Effector memory CD8-positive, alpha-beta T cell (primary cell): ENCODE measurements around the gene LRP5.
"Not testable (repeated sequence)": the region's sequence is repeated elsewhere in the genome, so short reads cannot be mapped to it uniquely, and the experiment has no call there.

ENCODE experiments used
- ATAC-seq: fragments of 150-1000 bp; cut with Tn5 transposase; replicated peaks from 2 replicates; pipeline ENCODE4 v1.10.0; 2021; ENCODE audit warnings: mild to moderate bottlenecking, moderate library complexity
- DNase-seq, 3 experiments: peaks; one replicate each; pipeline ENCODE4 v3.0.0; 2021
- H3K27ac Mint-ChIP-seq, 2 donors: one replicate each; pipeline ENCODE4 v1.8.0; 2022; ENCODE audit warnings: mild to moderate bottlenecking in 2 of 2, mixed read lengths in 2 of 2, moderate library complexity in 2 of 2
- H3K27me3 Mint-ChIP-seq, 2 donors: one replicate each; pipeline ENCODE4 v1.8.0; 2022; ENCODE audit warnings: mixed read lengths in 2 of 2
- H3K36me3 Mint-ChIP-seq: one replicate; pipeline ENCODE4 v1.8.0; 2022; ENCODE audit warnings: mild to moderate bottlenecking, moderate library complexity, mixed read lengths; ENCODE audit not compliant: insufficient read depth
- H3K4me1 Mint-ChIP-seq, 2 donors: one replicate each; pipeline ENCODE4 v1.8.0; 2022; ENCODE audit warnings: low read depth in 2 of 2, mixed read lengths in 2 of 2
- H3K4me3 Mint-ChIP-seq, 2 donors: one replicate each; pipeline ENCODE4 v1.8.0; 2022; ENCODE audit warnings: mild to moderate bottlenecking in 2 of 2, mixed read lengths in 2 of 2, moderate library complexity in 2 of 2
- H3K9me3 Mint-ChIP-seq, 2 donors: one replicate each; pipeline ENCODE4 v1.8.0; 2022; ENCODE audit warnings: mixed read lengths in 2 of 2

Gene LRP5

GRCh38 chr11:68271781-68272608, 40.4 kb upstream of the LRP5 start, which contains the start of gene C11orf24:
Gene C11orf24 (minus strand): TSS chr11:68271973. CDS start chr11:68263767, 8,206 bp downstream.
- H3K4me3 Mint-ChIP-seq, result peak within 1 kb of the TSS; percentile 94 to 95
- no peaks in the 10 kb centered on the region for H3K27me3 Mint-ChIP-seq
- H3K27ac Mint-ChIP-seq, result peak within 1 kb of the TSS; percentile 97 to 98
- H3K36me3 Mint-ChIP-seq, result peaks cover 24% of the 10 kb centered on the region
- ATAC-seq (peak; percentile 88), DNase-seq (peak; percentile 87 to 91 (median 88))
- peaks cover 32 to 35% of the 10 kb centered on the region in 2 donors for H3K4me1 Mint-ChIP-seq
- no peaks in the 10 kb centered on the region for H3K9me3 Mint-ChIP-seq

GRCh38 chr11:68273026-68273738, 39.2 kb upstream of the LRP5 start:
- Mint-ChIP-seq H3K27ac (peak overlapping the region in 1 of 2 donors; percentile 98), H3K9me3 (no peaks in the 10 kb centered on the region), H3K36me3 (peaks cover 24% of the 10 kb centered on the region), H3K4me3 (no peak overlapping the region), H3K27me3 (no peaks in the 10 kb centered on the region), H3K4me1 (peaks cover 28 to 35% of the 10 kb centered on the region in 2 donors)
- no peak for DNase-seq
- no peak for ATAC-seq

DNA sequence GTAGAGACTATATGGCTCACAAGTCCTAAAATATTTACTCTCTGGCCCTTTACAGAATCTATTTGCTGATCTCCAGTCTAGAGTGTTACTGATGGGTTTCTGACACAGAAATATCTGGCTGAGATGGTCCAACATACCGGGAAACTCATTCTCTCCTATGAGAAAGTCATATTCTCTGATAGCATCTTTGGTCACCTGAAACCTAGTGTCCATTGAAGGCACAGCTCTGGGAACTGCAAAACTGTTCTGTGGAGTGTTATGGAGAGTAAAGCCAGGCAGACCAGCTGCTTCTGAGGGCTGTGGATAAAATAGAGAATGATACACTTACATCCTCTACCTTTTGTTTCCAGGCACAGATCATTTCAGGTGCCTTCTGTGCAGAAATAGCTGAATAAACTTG, 38.1 kb upstream of the LRP5 start:
- no peaks in the 10 kb centered on the region for H3K27me3 Mint-ChIP-seq
- no peaks in the 10 kb centered on the region for H3K9me3 Mint-ChIP-seq
- H3K27ac Mint-ChIP-seq, result peak overlapping the region in 1 of 2 donors; percentile 39
- ATAC-seq (no peak), DNase-seq (no peak)
- peaks cover 25 to 27% of the 10 kb centered on the region in 2 donors for H3K4me1 Mint-ChIP-seq
- peak overlapping the region in 1 of 2 donors; percentile 51 for H3K4me3 Mint-ChIP-seq
- H3K36me3 Mint-ChIP-seq, result peaks cover 24% of the 10 kb centered on the region

- Mint-ChIP-seq H3K4me1 (peaks cover 15% of the 10 kb centered on the region in 2 donors), H3K36me3 (peaks cover 24% of the 10 kb centered on the region), H3K4me3 (no peak overlapping the region), H3K9me3 (no peaks in the 10 kb centered on the region), H3K27me3 (no peaks in the 10 kb centered on the region), H3K27ac (no peak overlapping the region)
- DNase-seq (no peak), ATAC-seq (no peak)
These were observed 36.5 kb upstream of the LRP5 start for GRCh38 chr11:68275721-68276507.

DNA sequence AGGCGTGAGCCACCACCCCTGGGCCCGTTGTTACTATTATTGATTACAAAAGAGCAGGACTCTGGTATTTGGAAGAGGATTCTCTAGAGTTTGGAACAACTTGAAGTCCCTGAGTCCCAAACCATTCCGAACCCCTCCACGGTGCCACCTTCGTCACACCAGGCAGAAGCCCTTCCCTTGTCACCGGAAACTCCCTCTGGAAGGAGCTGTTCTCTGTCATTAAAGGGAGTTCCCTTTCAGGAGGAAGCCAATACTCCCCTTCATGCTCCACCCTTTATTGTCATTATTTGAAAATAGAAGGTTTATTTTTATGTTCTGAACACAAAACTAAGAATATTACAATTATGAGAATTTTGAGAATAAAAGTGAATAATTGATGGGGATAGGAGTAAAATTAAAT, 35.5 kb upstream of the LRP5 start:
- no peaks in the 10 kb centered on the region for H3K27me3 Mint-ChIP-seq
- peaks cover 11 to 12% of the 10 kb centered on the region in 2 donors for H3K4me1 Mint-ChIP-seq
- no peak overlapping the region for H3K4me3 Mint-ChIP-seq
- DNase-seq, result no peak
- ATAC-seq, result no peak
- H3K9me3 Mint-ChIP-seq, result no peaks in the 10 kb centered on the region
- H3K27ac Mint-ChIP-seq, result no peak overlapping the region
- H3K36me3 Mint-ChIP-seq, result peaks cover 14% of the 10 kb centered on the region

DNA sequence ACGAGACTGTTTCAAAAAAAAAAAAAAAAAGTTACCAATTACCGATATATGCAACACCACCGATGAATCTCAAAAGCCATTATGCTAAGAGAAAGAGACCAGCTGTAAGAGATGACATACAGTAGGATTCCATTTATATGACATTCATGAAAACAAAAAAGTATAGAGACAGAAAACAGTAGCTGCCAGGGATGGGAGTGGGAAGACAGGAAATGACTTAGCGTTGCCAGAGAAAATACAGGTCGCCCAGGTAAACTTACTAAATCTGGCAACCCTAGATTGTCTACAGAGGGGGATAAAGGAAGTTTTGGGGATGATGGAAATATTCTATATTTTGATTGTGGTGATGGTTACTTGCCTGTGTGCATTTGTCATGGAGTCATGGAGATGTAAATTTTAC, 32.7 kb upstream of the LRP5 start:
- ATAC-seq, result no peak
- Mint-ChIP-seq H3K36me3 (no peaks in the 10 kb centered on the region), H3K4me1 (peaks cover 17 to 21% of the 10 kb centered on the region in 2 donors), H3K9me3 (no peaks in the 10 kb centered on the region), H3K27ac (no peak overlapping the region), H3K4me3 (no peak overlapping the region), H3K27me3 (peaks cover 0 to 5% of the 10 kb centered on the region in 2 donors)
- no peak for DNase-seq

DNA sequence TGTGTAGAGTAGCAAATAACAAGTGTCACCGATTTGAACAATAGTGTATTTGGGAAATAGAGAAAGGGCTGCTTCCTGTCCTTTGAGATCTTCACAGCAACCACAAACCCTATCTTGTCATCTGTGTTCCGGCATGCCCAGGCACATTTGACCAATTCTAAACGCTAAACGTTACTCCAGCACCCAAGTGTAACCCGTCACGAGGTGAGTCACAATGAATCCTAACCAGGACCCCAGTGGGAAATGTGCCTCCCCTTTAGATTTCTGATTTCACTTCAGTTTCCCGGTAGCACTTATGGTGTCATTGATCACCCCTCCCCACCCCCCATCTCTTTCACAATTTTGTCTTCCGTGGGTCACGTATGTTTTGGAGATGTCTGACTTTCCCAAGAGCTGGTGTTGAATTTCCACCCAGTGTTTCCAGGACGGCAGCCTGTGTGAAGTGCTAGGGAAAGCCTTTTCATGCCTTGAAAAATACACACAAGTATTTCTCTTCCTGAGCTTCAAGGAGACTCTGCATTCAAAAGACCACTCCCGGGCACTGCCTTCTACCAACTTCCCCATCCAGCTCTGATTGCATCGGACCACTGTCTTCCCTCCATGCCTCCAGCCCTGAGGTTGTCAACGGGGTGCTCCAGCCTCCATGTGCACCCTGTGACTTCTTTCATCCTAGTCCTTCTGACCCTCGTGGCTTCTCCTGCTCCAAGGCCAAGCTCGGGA, 30.1 kb upstream of the LRP5 start:
- Mint-ChIP-seq H3K27me3 (peaks cover 0 to 9% of the 10 kb centered on the region in 2 donors), H3K27ac (peak overlapping the region; percentile 7 to 73)
- ATAC-seq, result peak; percentile 71

GRCh38 chr11:68282861-68283230, 29.5 kb upstream of the LRP5 start:
- Mint-ChIP-seq H3K27ac (peak overlapping the region in 1 of 2 donors; percentile 73), H3K4me1 (peaks cover 17 to 21% of the 10 kb centered on the region in 2 donors), H3K27me3 (peaks cover 0 to 14% of the 10 kb centered on the region in 2 donors), H3K4me3 (peak overlapping the region; percentile 36 to 61), H3K36me3 (no peaks in the 10 kb centered on the region), H3K9me3 (no peaks in the 10 kb centered on the region)
- DNase-seq (no peak), ATAC-seq (no peak)

More for the DNA sequence above, 30.1 kb upstream of the LRP5 start:
- Mint-ChIP-seq H3K9me3 (no peaks in the 10 kb centered on the region), H3K36me3 (no peaks in the 10 kb centered on the region), H3K4me1 (peaks cover 17 to 21% of the 10 kb centered on the region in 2 donors), H3K4me3 (peak overlapping the region; percentile 36 to 61)
- no peak for DNase-seq

DNA sequence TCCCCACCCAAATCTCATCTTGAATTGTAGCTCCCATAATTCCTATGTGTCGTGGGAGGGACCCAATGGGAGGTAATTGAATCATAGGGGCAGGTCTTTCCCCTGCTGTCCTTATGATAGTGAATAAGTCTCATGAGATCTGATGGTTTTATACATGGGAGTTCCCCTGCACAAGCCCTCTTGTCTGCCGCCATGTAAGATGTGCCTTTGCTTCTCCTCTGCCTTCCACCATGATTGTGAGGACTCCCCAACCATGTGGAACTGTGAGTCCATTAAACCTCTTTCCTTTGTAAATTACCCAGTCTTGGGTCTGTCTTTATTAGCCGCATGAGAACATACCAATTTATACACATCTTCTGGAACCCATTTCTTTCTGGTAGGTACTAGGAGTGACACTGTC, 27.8 kb upstream of the LRP5 start:
- Mint-ChIP-seq H3K4me1 (peaks cover 17 to 20% of the 10 kb centered on the region in 2 donors), H3K27me3 (peaks cover 0 to 21% of the 10 kb centered on the region in 2 donors)
- H3K36me3 Mint-ChIP-seq, ATAC-seq, H3K9me3 Mint-ChIP-seq, H3K27ac Mint-ChIP-seq, DNase-seq, H3K4me3 Mint-ChIP-seq: not testable (repeated sequence)

DNA sequence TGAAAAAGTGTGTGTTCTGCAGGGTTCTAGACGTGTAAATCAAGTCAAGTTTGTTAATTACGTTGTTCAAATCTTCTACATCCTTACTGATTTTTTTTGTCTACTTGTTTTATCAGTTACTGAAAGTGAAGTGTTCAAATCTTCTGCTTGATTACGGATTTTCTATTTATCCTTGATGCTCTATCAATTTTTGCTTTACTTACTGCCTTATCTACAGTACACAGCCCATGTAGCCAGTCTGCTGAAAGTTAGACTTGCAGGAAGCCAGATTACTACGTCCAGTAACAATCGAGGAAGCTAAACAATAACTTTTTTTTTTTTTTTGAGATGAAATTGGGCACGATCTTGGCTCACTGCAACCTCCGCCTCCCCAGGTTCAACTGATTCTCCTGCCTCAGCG, 25.0 kb upstream of the LRP5 start:
- Mint-ChIP-seq H3K4me1 (peaks cover 9% of the 10 kb centered on the region in 2 donors), H3K9me3 (no peaks in the 10 kb centered on the region), H3K36me3 (no peaks in the 10 kb centered on the region), H3K4me3 (no peak overlapping the region), H3K27me3 (peaks cover 0 to 21% of the 10 kb centered on the region in 2 donors), H3K27ac (no peak overlapping the region)
- DNase-seq, result no peak
- ATAC-seq, result no peak

GRCh38 chr11:68289456-68289855, 22.9 kb upstream of the LRP5 start:
- no peak for DNase-seq
- Mint-ChIP-seq H3K4me1 (no peaks in the 10 kb centered on the region), H3K36me3 (no peaks in the 10 kb centered on the region), H3K9me3 (no peaks in the 10 kb centered on the region), H3K27ac (no peak overlapping the region), H3K4me3 (no peak overlapping the region), H3K27me3 (peaks cover 0 to 18% of the 10 kb centered on the region in 2 donors)
- no peak for ATAC-seq

- DNase-seq, result no peak
- Mint-ChIP-seq H3K27ac (no peak overlapping the region), H3K4me1 (peaks cover 0 to 1% of the 10 kb centered on the region in 2 donors), H3K36me3 (no peaks in the 10 kb centered on the region), H3K9me3 (no peaks in the 10 kb centered on the region), H3K27me3 (peaks cover 0 to 8% of the 10 kb centered on the region in 2 donors), H3K4me3 (no peak overlapping the region)
- ATAC-seq, result no peak
These were observed 18.7 kb upstream of the LRP5 start for GRCh38 chr11:68293708-68294107.
